Activated CD8-positive, alpha-beta T cell treated with anti-CD3 and anti-CD28 coated beads for 36 hours (primary cell): Measurements from ENCODE around the gene MEF2A. TPM values are rescaled to one million over a fixed set of nuclear protein-coding genes. Genes with fewer than 3 reads are reported as not detected.
"Not testable (repeated sequence)": the region's sequence is repeated elsewhere in the genome, so short reads cannot be mapped to it uniquely, and the experiment has no call there.

ENCODE experiments used
- ATAC-seq: fragments of 200-7000 bp; cut with Tn5 transposase; one replicate; pipeline ENCODE4 v1.10.0; 2021; ENCODE audit warnings: mild to moderate bottlenecking, moderate library complexity
- CTCF ChIA-PET: fragments of 350-600 bp; sonication (Branson Sonifier 250); formaldehyde crosslinking; loops from one replicate; lab custom pipeline; 2021; ENCODE audit warnings: antibody characterized with exemption; lab: Charles Lee
- POLR2A ChIA-PET: fragments of 350-600 bp; sonication (Branson Sonifier 250); formaldehyde crosslinking; loops from one replicate; lab custom pipeline; 2021; ENCODE audit warnings: antibody characterized with exemption; lab: Charles Lee
- DNase-seq: peaks from one replicate; pipeline ENCODE4 v3.0.0-alpha.2; 2020
- H3K27ac Mint-ChIP-seq: one replicate; pipeline ENCODE4 v1.8.0; 2021; ENCODE audit warnings: mild to moderate bottlenecking, mixed read lengths
- H3K27me3 Mint-ChIP-seq: one replicate; pipeline ENCODE4 v1.8.0; 2021; ENCODE audit warnings: mixed read lengths
- H3K36me3 Mint-ChIP-seq: one replicate; pipeline ENCODE4 v1.8.0; 2021; ENCODE audit warnings: low read depth, mixed read lengths
- H3K4me1 Mint-ChIP-seq: one replicate; pipeline ENCODE4 v1.8.0; 2021; ENCODE audit warnings: low read depth, mixed read lengths
- H3K4me3 Mint-ChIP-seq: one replicate; pipeline ENCODE4 v1.8.0; 2021; ENCODE audit warnings: mild to moderate bottlenecking, moderate library complexity, mixed read lengths
- H3K9me3 Mint-ChIP-seq: one replicate; pipeline ENCODE4 v1.8.0; 2021; ENCODE audit warnings: mixed read lengths
- CTCF ChIP-seq: fragments of 200-600 bp; IDR thresholded peaks from one replicate; pipeline ENCODE4 v1.8.0; 2022; ENCODE audit warnings: antibody characterized with exemption, mild to moderate bottlenecking
- intact Hi-C: fragments of 100-400 bp; cut with micrococcal nuclease; formaldehyde crosslinking; loops from one replicate; pipeline ENCODE4 v1.10.0; 2022
- total RNA-seq, 2 experiments: library from RNA; stranded (reverse); gene quantifications; one replicate each; pipeline ENCODE4 v1.2.3, GENCODE V29; 2021

The MEF2A gene
- total RNA-seq, 2 experiments from 2014 or later, result 16.4 to 17.6 TPM

- ChIA-PET CTCF (interaction anchor here (1.0 to 1.2 kb wide), 2 partner anchors 10 to 11 kb away, joined by 4 read pairs; no protein-coding TSS in a partner anchor), POLR2A (no interaction called here)
- intact Hi-C loops, result no loop called here
- Mint-ChIP-seq H3K4me3 (no peak overlapping the region), H3K36me3 (no peaks in the 10 kb centered on the region), H3K27me3 (peaks cover 2% of the 10 kb centered on the region), H3K4me1 (no peaks in the 10 kb centered on the region), H3K27ac (no peak overlapping the region), H3K9me3 (no peaks in the 10 kb centered on the region)
- no peak for TF ChIP-seq CTCF
- no peak for DNase-seq
- ATAC-seq, result no peak
Measured at GRCh38 chr15:99745370-99746086, 179.7 kb downstream of the MEF2A start.

- no peaks in the 10 kb centered on the region for H3K4me1 Mint-ChIP-seq
- CTCF ChIA-PET, result no interaction called here
Measured at GRCh38 chr15:99749386-99749785, 183.6 kb downstream of the MEF2A start.

GRCh38 chr15:99750326-99750725 lies 184.5 kb downstream of the MEF2A start:
- intact Hi-C loops, H3K9me3 Mint-ChIP-seq, H3K4me1 Mint-ChIP-seq, POLR2A ChIA-PET, H3K4me3 Mint-ChIP-seq, ATAC-seq, CTCF ChIA-PET, H3K27me3 Mint-ChIP-seq, H3K36me3 Mint-ChIP-seq, H3K27ac Mint-ChIP-seq, DNase-seq: not testable (repeated sequence)

More at GRCh38 chr15:99749386-99749785, 183.6 kb downstream of the MEF2A start:
- H3K27ac Mint-ChIP-seq, result no peak overlapping the region
- peaks cover 2% of the 10 kb centered on the region for H3K27me3 Mint-ChIP-seq
- H3K4me3 Mint-ChIP-seq, result no peak overlapping the region
- ATAC-seq, result no peak
- TF ChIP-seq CTCF, result no peak
- POLR2A ChIA-PET, result no interaction called here
- DNase-seq, result no peak
- H3K9me3 Mint-ChIP-seq, result no peaks in the 10 kb centered on the region
- no peaks in the 10 kb centered on the region for H3K36me3 Mint-ChIP-seq
- intact Hi-C loops, result no loop called here

- ChIA-PET POLR2A (no interaction called here), CTCF (interaction anchor here (1.1 to 3.1 kb wide), 2 partner anchors 22 to 49 kb away, joined by 3 to 19 read pairs; no protein-coding TSS in a partner anchor)
- intact Hi-C loops, result no loop called here
- Mint-ChIP-seq H3K4me3 (no peak overlapping the region), H3K36me3 (no peaks in the 10 kb centered on the region), H3K9me3 (no peaks in the 10 kb centered on the region), H3K4me1 (no peaks in the 10 kb centered on the region), H3K27me3 (no peaks in the 10 kb centered on the region), H3K27ac (no peak overlapping the region)
- ATAC-seq, result no peak
- no peak for DNase-seq
- no peak for TF ChIP-seq CTCF
Measured at GRCh38 chr15:99752556-99752955, 186.8 kb downstream of the MEF2A start.

GRCh38 chr15:99753066-99753465 lies 187.3 kb downstream of the MEF2A start:
- POLR2A ChIA-PET, result no interaction called here
- no peaks in the 10 kb centered on the region for H3K36me3 Mint-ChIP-seq
- intact Hi-C loops, result no loop called here

More at GRCh38 chr15:99753066-99753465, 187.3 kb downstream of the MEF2A start:
- DNase-seq (no peak), ATAC-seq (no peak)
- H3K4me1 Mint-ChIP-seq, result no peaks in the 10 kb centered on the region
- H3K9me3 Mint-ChIP-seq, result no peaks in the 10 kb centered on the region
- H3K27ac Mint-ChIP-seq, result no peak overlapping the region
- CTCF ChIA-PET, result interaction anchor here (1.1 to 3.1 kb wide), 6 partner anchors 20 to 648 kb away, joined by 3 to 19 read pairs (median 4); partner anchors contain the start of genes LYSMD4 and SYNM
- peaks cover under 1% of the 10 kb centered on the region for H3K27me3 Mint-ChIP-seq
- H3K4me3 Mint-ChIP-seq, result no peak overlapping the region
- TF ChIP-seq CTCF, result no peak
